ENCODE data around the gene EIF4E2. TPM values are rescaled to one million over a fixed set of nuclear protein-coding genes. Genes with fewer than 3 reads are reported as not detected.
"Not testable (repeated sequence)": the region's sequence is repeated elsewhere in the genome, so short reads cannot be mapped to it uniquely, and the experiment has no call there.

Gene EIF4E2
- total RNA-seq, 3 donors from 2014 or later (not counting 1 experiment from before 2014, with no cell fraction given), result 62.2 to 67.6 (median 63.5) TPM

- H3K4me1 ChIP-seq (ENCODE audit: control insufficient read depth, insufficient read depth, low read length), result no peaks in the 10 kb centered on the region
- Mint-ChIP-seq H3K27ac (no peak overlapping the region), H3K36me3 (peaks cover 18% of the 10 kb centered on the region), H3K4me1 (peaks cover 7 to 14% of the 10 kb centered on the region in 2 donors), H3K9me3 (no peaks in the 10 kb centered on the region), H3K4me3 (no peak overlapping the region), H3K27me3 (ENCODE audit: low read depth in 2 of 2) (no peaks in the 10 kb centered on the region)
- no peaks in the 10 kb centered on the region for H3K27me3 ChIP-seq (ENCODE audit: control insufficient read depth, insufficient read depth, low read length)
- no peak for TF ChIP-seq CTCF (IDR thresholded peaks at IDR 0.05)
- DNase-seq (no peak), ATAC-seq (no peak)
- H3K9me3 ChIP-seq (ENCODE audit: control insufficient read depth, insufficient read depth, low read length), result no peaks in the 10 kb centered on the region
- no peak overlapping the region for H3K4me3 ChIP-seq (ENCODE audit: low read length)
- H3K36me3 ChIP-seq (ENCODE audit: control insufficient read depth, insufficient read depth, low read length), result peaks cover 76% of the 10 kb centered on the region
- intact Hi-C loops (cut with micrococcal nuclease), result no loop called here
- no peak overlapping the region for H3K27ac ChIP-seq (ENCODE audit: low read length)
Observed at GRCh38 chr2:232567721-232568120, 17.2 kb downstream of the EIF4E2 start.

GRCh38 chr2:232568161-232568560 is 17.7 kb downstream of the EIF4E2 start:
- H3K4me3 Mint-ChIP-seq, result no peak overlapping the region
- Histone ChIP-seq H3K4me1 (ENCODE audit: control insufficient read depth, insufficient read depth, low read length) (no peaks in the 10 kb centered on the region), H3K4me3 (ENCODE audit: low read length) (no peak overlapping the region), H3K27ac (ENCODE audit: low read length) (no peak overlapping the region), H3K9me3 (ENCODE audit: control insufficient read depth, insufficient read depth, low read length) (no peaks in the 10 kb centered on the region), H3K27me3 (ENCODE audit: control insufficient read depth, insufficient read depth, low read length) (no peaks in the 10 kb centered on the region), H3K36me3 (ENCODE audit: control insufficient read depth, insufficient read depth, low read length) (peaks cover 76% of the 10 kb centered on the region)
- ATAC-seq, result no peak
- peaks cover 7 to 9% of the 10 kb centered on the region in 2 donors for H3K4me1 Mint-ChIP-seq
- intact Hi-C loops (cut with micrococcal nuclease), result no loop called here
- no peak for DNase-seq
- TF ChIP-seq CTCF (IDR thresholded peaks at IDR 0.05), result no peak
- no peaks in the 10 kb centered on the region for H3K27me3 Mint-ChIP-seq (ENCODE audit: low read depth in 2 of 2)
- H3K9me3 Mint-ChIP-seq, result no peaks in the 10 kb centered on the region
- H3K36me3 Mint-ChIP-seq, result peaks cover 18% of the 10 kb centered on the region
- no peak overlapping the region for H3K27ac Mint-ChIP-seq
- 78% methylated on average over 3 of the region's 5 CpGs for whole genome bisulfite sequencing (ENCODE audit: insufficient coverage)

- intact Hi-C loops (cut with micrococcal nuclease), result no loop called here
- peaks cover 77% of the 10 kb centered on the region for H3K36me3 ChIP-seq (ENCODE audit: control insufficient read depth, insufficient read depth, low read length)
- H3K27me3 ChIP-seq (ENCODE audit: control insufficient read depth, insufficient read depth, low read length), result no peaks in the 10 kb centered on the region
- no peak for ATAC-seq
- WGBS (ENCODE audit: insufficient coverage), result 98% methylated on average over 9 of the region's 9 CpGs
- no peak for TF ChIP-seq CTCF (IDR thresholded peaks at IDR 0.05)
- no peak overlapping the region for H3K4me3 ChIP-seq (ENCODE audit: low read length)
- DNase-seq, result no peak
- Mint-ChIP-seq H3K27me3 (ENCODE audit: low read depth in 2 of 2) (no peaks in the 10 kb centered on the region), H3K4me1 (peaks cover 5 to 7% of the 10 kb centered on the region in 2 donors), H3K4me3 (no peak overlapping the region), H3K36me3 (peaks cover 18% of the 10 kb centered on the region), H3K9me3 (no peaks in the 10 kb centered on the region), H3K27ac (no peak overlapping the region)
- H3K4me1 ChIP-seq (ENCODE audit: control insufficient read depth, insufficient read depth, low read length), result no peaks in the 10 kb centered on the region
- no peak overlapping the region for H3K27ac ChIP-seq (ENCODE audit: low read length)
- no peaks in the 10 kb centered on the region for H3K9me3 ChIP-seq (ENCODE audit: control insufficient read depth, insufficient read depth, low read length)
Observed at GRCh38 chr2:232569541-232569940, 19.1 kb downstream of the EIF4E2 start.

- DNase-seq, result not testable (repeated sequence)
- 97% methylated on average over 6 of the region's 6 CpGs for WGBS (ENCODE audit: insufficient coverage)
- H3K36me3 ChIP-seq (ENCODE audit: control insufficient read depth, insufficient read depth, low read length), result peaks cover 77% of the 10 kb centered on the region
Observed at GRCh38 chr2:232570481-232570880, 20.0 kb downstream of the EIF4E2 start.

More at GRCh38 chr2:232570481-232570880, 20.0 kb downstream of the EIF4E2 start:
- H3K4me3 ChIP-seq (ENCODE audit: low read length); H3K9me3 Mint-ChIP-seq; H3K27ac ChIP-seq (ENCODE audit: low read length); H3K27me3 ChIP-seq (ENCODE audit: control insufficient read depth, insufficient read depth, low read length); H3K4me1 Mint-ChIP-seq; H3K4me3 Mint-ChIP-seq; ATAC-seq; H3K9me3 ChIP-seq (ENCODE audit: control insufficient read depth, insufficient read depth, low read length); H3K4me1 ChIP-seq (ENCODE audit: control insufficient read depth, insufficient read depth, low read length); H3K27ac Mint-ChIP-seq; intact Hi-C loops (cut with micrococcal nuclease); H3K27me3 Mint-ChIP-seq (ENCODE audit: low read depth in 2 of 2): not testable (repeated sequence)
- peaks cover 18% of the 10 kb centered on the region for H3K36me3 Mint-ChIP-seq
